ENCODE data around the gene SPRY2. TPM values are rescaled to one million over a fixed set of nuclear protein-coding genes. Genes with fewer than 3 reads are reported as not detected.

SPRY2 gene
- total RNA-seq, 1 donor from 2014 or later = 20.9 TPM

GRCh38 chr13:80307401-80307987 lies 33.4 kb downstream of the SPRY2 start:
- TF ChIP-seq CTCF (IDR thresholded peaks at IDR 0.05; ENCODE audit: insufficient read depth, low read length, poor library complexity, severe bottlenecking) = no peak
- H3K27me3 ChIP-seq (ENCODE audit: control insufficient read depth, insufficient read depth, low read length) = no peaks in the 10 kb centered on the region
- no peaks in the 10 kb centered on the region for H3K36me3 ChIP-seq (ENCODE audit: control insufficient read depth, insufficient read depth, low read length)
- DNase-seq (ENCODE audit: low read depth) = no peak
- no peak overlapping the region for H3K4me3 ChIP-seq (ENCODE audit: low read depth, low read length)

- TF ChIP-seq CTCF (IDR thresholded peaks at IDR 0.05; ENCODE audit: insufficient read depth, low read length, poor library complexity, severe bottlenecking) = no peak
- Histone ChIP-seq H3K27me3 (ENCODE audit: control insufficient read depth, insufficient read depth, low read length) (no peaks in the 10 kb centered on the region), H3K4me3 (ENCODE audit: low read depth, low read length) (no peak overlapping the region), H3K36me3 (ENCODE audit: control insufficient read depth, insufficient read depth, low read length) (no peaks in the 10 kb centered on the region)
- DNase-seq (ENCODE audit: low read depth) = no peak
Measured at GRCh38 chr13:80306337-80306972, 34.5 kb downstream of the SPRY2 start.

DNA sequence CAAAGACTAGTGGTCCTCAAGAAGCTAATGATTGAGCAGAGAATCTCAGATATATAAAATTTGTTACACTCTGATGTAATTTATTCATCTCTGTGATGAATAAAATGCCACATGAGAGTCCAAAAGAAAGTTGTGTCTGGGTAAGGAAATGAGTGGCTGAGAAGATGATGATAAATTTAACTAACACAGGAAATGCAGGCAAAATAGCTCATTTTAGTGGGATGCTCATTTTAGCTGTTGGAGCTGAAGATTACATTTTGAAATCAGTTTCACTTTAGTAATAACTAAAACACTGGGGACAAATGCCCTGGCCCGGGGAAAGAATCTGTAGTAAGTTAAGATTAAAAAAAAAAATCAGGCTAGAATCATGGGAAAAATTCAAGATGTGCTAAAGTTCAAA lies 35.2 kb downstream of the SPRY2 start:
- no peak for TF ChIP-seq CTCF (IDR thresholded peaks at IDR 0.05; ENCODE audit: insufficient read depth, low read length, poor library complexity, severe bottlenecking)
- Histone ChIP-seq H3K27me3 (ENCODE audit: control insufficient read depth, insufficient read depth, low read length) (no peaks in the 10 kb centered on the region), H3K4me3 (ENCODE audit: low read depth, low read length) (no peak overlapping the region), H3K36me3 (ENCODE audit: control insufficient read depth, insufficient read depth, low read length) (no peaks in the 10 kb centered on the region)
- no peak for DNase-seq (ENCODE audit: low read depth)

DNA sequence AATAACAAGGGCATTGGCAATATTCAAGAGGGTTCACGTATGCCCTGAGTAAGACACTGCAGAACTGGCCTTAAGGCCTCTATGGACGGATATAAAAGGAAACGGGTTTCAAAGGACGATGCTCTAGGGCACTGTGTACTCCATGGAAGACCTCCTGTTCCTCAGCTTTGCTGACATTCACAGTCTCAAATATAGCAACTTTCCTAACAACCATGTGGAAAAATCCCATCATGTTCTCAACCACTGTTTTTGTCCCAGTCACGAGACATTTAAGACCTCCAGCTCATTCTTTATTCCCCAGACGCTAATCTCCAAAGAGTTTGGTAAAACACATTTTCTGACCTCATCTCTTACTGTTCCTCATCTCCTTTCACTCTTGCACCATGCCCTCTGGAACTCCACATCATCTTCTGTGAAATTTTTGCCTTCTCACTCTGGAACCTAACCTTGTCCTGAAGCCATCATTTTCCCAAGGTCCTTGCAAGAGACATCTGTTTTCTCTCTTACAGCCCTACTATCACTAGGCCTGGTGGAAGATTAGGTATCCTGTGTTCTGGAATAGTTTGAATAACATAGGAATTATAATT lies 37.6 kb downstream of the SPRY2 start:
- no peaks in the 10 kb centered on the region for H3K27me3 ChIP-seq (ENCODE audit: control insufficient read depth, insufficient read depth, low read length)
- no peaks in the 10 kb centered on the region for H3K36me3 ChIP-seq (ENCODE audit: control insufficient read depth, insufficient read depth, low read length)

GRCh38 chr13:80299046-80299445 lies 41.9 kb downstream of the SPRY2 start:
- TF ChIP-seq CTCF (IDR thresholded peaks at IDR 0.05; ENCODE audit: insufficient read depth, low read length, poor library complexity, severe bottlenecking) = no peak
- DNase-seq (ENCODE audit: low read depth) = no peak
- Histone ChIP-seq H3K4me3 (ENCODE audit: low read depth, low read length) (no peak overlapping the region), H3K27me3 (ENCODE audit: control insufficient read depth, insufficient read depth, low read length) (no peaks in the 10 kb centered on the region), H3K36me3 (ENCODE audit: control insufficient read depth, insufficient read depth, low read length) (no peaks in the 10 kb centered on the region)

More for the DNA sequence above, 37.6 kb downstream of the SPRY2 start:
- no peak for TF ChIP-seq CTCF (IDR thresholded peaks at IDR 0.05; ENCODE audit: insufficient read depth, low read length, poor library complexity, severe bottlenecking)
- no peak for DNase-seq (ENCODE audit: low read depth)
- no peak overlapping the region for H3K4me3 ChIP-seq (ENCODE audit: low read depth, low read length)
